Trophoblast cell (in vitro differentiated cells and primary cell): ENCODE results near the gene CFAP298.

ENCODE experiments used
- DNase-seq, 2 donors: peaks; one replicate each; pipeline ENCODE4 v3.0.0-alpha.2; 2016
- H2AFZ ChIP-seq: 2 replicates; pipeline ENCODE4 v1.6.1; 2013; ENCODE audit warnings: low read length, moderate library complexity, mild to moderate bottlenecking; ENCODE audit not compliant: insufficient read depth, poor library complexity
- H2AK5ac ChIP-seq: 2 replicates; pipeline ENCODE4 v1.6.1; 2013; ENCODE audit warnings: mild to moderate bottlenecking, low read length
- H2BK120ac ChIP-seq: 2 replicates; pipeline ENCODE4 v1.6.1; 2013; ENCODE audit warnings: low read length, mild to moderate bottlenecking, moderate library complexity; ENCODE audit not compliant: insufficient read depth, poor library complexity
- H2BK12ac ChIP-seq: 2 replicates; pipeline ENCODE4 v1.6.1; 2013; ENCODE audit warnings: mild to moderate bottlenecking, low read length, moderate library complexity
- H2BK5ac ChIP-seq: 2 replicates; pipeline ENCODE4 v1.6.1; 2013; ENCODE audit warnings: low read length, low read depth, moderate library complexity, mild to moderate bottlenecking; ENCODE audit not compliant: poor library complexity
- H3K14ac ChIP-seq: 2 replicates; pipeline ENCODE4 v1.6.1; 2013; ENCODE audit warnings: mild to moderate bottlenecking, low read length
- H3K18ac ChIP-seq: 2 replicates; pipeline ENCODE4 v1.6.1; 2013; ENCODE audit warnings: mild to moderate bottlenecking, low read length
- H3K23ac ChIP-seq: 2 replicates; pipeline ENCODE4 v1.6.1; 2013; ENCODE audit warnings: low read length
- H3K27ac ChIP-seq: 2 replicates; pipeline ENCODE4 v1.5.1; 2013; ENCODE audit warnings: low read depth, mild to moderate bottlenecking, inconsistent platforms, low read length, moderate library complexity
- H3K27me3 ChIP-seq: 2 replicates; pipeline ENCODE4 v1.6.1; 2013; ENCODE audit warnings: inconsistent platforms, mild to moderate bottlenecking, low read length, moderate library complexity; ENCODE audit not compliant: insufficient read depth
- H3K36me3 ChIP-seq, 2 experiments: 1 replicate in 1 of 2; 2 replicates in 1 of 2; pipeline ENCODE4 v1.6.1; 2013; ENCODE audit warnings: low read length in 2 of 2, mild to moderate bottlenecking in 2 of 2, moderate library complexity in 1 of 2; ENCODE audit not compliant: insufficient read depth in 2 of 2, control insufficient read depth in 1 of 2
- H3K4ac ChIP-seq: 2 replicates; pipeline ENCODE4 v1.6.1; 2013; ENCODE audit warnings: low read depth, mild to moderate bottlenecking, low read length, moderate library complexity
- H3K4me1 ChIP-seq, 2 experiments: 1 replicate in 1 of 2; 2 replicates in 1 of 2; pipeline ENCODE4 v1.6.1; 2013; ENCODE audit warnings: low read length in 2 of 2, mild to moderate bottlenecking in 2 of 2, moderate library complexity in 1 of 2; ENCODE audit not compliant: insufficient read depth in 2 of 2, control insufficient read depth in 1 of 2
- H3K4me2 ChIP-seq: 2 replicates; pipeline ENCODE4 v1.6.1; 2013; ENCODE audit warnings: inconsistent platforms, mild to moderate bottlenecking, low read length, moderate library complexity
- H3K4me3 ChIP-seq: 2 replicates; pipeline ENCODE4 v1.5.1; 2013; ENCODE audit warnings: mild to moderate bottlenecking, low read depth, low read length, inconsistent platforms
- H3K79me1 ChIP-seq: one replicate; pipeline ENCODE4 v1.6.1; 2013; ENCODE audit warnings: low read length
- H3K79me2 ChIP-seq: 2 replicates; pipeline ENCODE4 v1.6.1; 2013; ENCODE audit warnings: low read length, mild to moderate bottlenecking; ENCODE audit not compliant: control insufficient read depth, insufficient read depth, poor library complexity
- H3K9ac ChIP-seq: 2 replicates; pipeline ENCODE4 v1.6.1; 2013; ENCODE audit warnings: mild to moderate bottlenecking, low read length
- H3K9me3 ChIP-seq: 2 replicates; pipeline ENCODE4 v1.6.1; 2013; ENCODE audit warnings: low read depth, mild to moderate bottlenecking, control low read depth, inconsistent platforms, low read length; ENCODE audit not compliant: insufficient read depth
- H4K12ac ChIP-seq: 2 replicates; pipeline ENCODE4 v1.6.1; 2013; ENCODE audit warnings: low read depth, mild to moderate bottlenecking, low read length, moderate library complexity
- H4K8ac ChIP-seq: 2 replicates; pipeline ENCODE4 v1.6.1; 2013; ENCODE audit warnings: low read depth, mild to moderate bottlenecking, low read length, moderate library complexity
- H4K91ac ChIP-seq: one replicate; pipeline ENCODE4 v1.6.1; 2013; ENCODE audit warnings: low read depth, mild to moderate bottlenecking, low read length, moderate library complexity
- WGBS: extraction: QIAGEN DNeasy Blood & Tissue Kit; methylation state at CpG from one replicate; pipeline ENCODE4 v1.1.7; 2013; ENCODE audit warnings: missing lambda C conversion rate; ENCODE audit not compliant: insufficient read length, insufficient coverage; ENCODE audit errors: extremely low coverage; 5-methylcytosine and 5-hydroxymethylcytosine counted together

Gene CFAP298

DNA sequence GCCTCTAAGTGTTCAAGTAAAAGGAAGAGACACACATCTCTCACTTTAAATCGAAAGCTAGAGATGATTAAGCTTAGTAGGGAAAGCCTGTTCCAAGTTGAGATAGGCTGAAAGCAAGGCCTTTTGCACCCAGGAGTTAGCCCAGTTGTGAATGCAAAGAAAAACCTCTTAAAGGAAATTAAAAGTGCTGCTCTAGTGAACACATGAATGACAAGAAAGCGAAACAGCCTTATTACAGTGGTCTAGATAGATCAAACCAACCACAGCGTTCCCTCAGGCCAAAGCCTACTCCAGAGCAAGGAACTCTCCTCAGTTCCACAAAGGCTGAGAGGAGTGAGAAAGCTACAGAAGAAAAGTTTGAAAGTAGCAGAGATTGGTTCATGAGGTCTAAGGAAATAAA is 41.7 kb downstream of the CFAP298 start:
- no peak overlapping the region for H2BK5ac ChIP-seq
- no peaks in the 10 kb centered on the region for H3K9me3 ChIP-seq
- H3K27ac ChIP-seq, result no peak overlapping the region
- H3K14ac ChIP-seq, result no peak overlapping the region
- no peak overlapping the region for H2AFZ ChIP-seq
- H3K4me3 ChIP-seq, result no peak overlapping the region
- no peak overlapping the region for H2AK5ac ChIP-seq
- no peak overlapping the region for H4K12ac ChIP-seq
- no peak overlapping the region for H2BK120ac ChIP-seq
- H2BK12ac ChIP-seq, result no peak overlapping the region
- peaks cover 2% of the 10 kb centered on the region for H3K79me1 ChIP-seq
- no peak overlapping the region for H4K8ac ChIP-seq
- DNase-seq, result no peak
- no peak overlapping the region for H3K9ac ChIP-seq
- H3K4ac ChIP-seq, result no peak overlapping the region
- H3K27me3 ChIP-seq, result no peaks in the 10 kb centered on the region
- H3K23ac ChIP-seq, result no peak overlapping the region
- no peak overlapping the region for H4K91ac ChIP-seq
- H3K4me1 ChIP-seq, result peaks cover 7 to 10% of the 10 kb centered on the region in 2 experiments
- no CpG with 5 or more reads among the region's 3 CpGs for WGBS
- H3K36me3 ChIP-seq, result no peaks in the 10 kb centered on the region
- H3K4me2 ChIP-seq, result no peak overlapping the region
- H3K79me2 ChIP-seq, result no peaks in the 10 kb centered on the region
- H3K18ac ChIP-seq, result no peak overlapping the region

GRCh38 chr21:32569261-32570230 is 42.6 kb downstream of the CFAP298 start:
- no peaks in the 10 kb centered on the region for H3K9me3 ChIP-seq
- no CpG with 5 or more reads among the region's 61 CpGs for WGBS
- H3K27ac ChIP-seq, result peak overlapping the region; percentile 24
- peak; percentile 76 to 86 for DNase-seq
- H2AFZ ChIP-seq, result peak overlapping the region; percentile 57
- H3K18ac ChIP-seq, result no peak overlapping the region
- H2BK12ac ChIP-seq, result no peak overlapping the region
- H3K4me2 ChIP-seq, result peak overlapping the region; percentile 99
- no peak overlapping the region for H4K12ac ChIP-seq
- no peak overlapping the region for H2AK5ac ChIP-seq
- peaks cover 7 to 10% of the 10 kb centered on the region in 2 experiments for H3K4me1 ChIP-seq
- peak overlapping the region; percentile 26 for H3K9ac ChIP-seq
- H4K91ac ChIP-seq, result peak overlapping the region; percentile 20
- H3K4me3 ChIP-seq, result peak overlapping the region; percentile 65
- H3K79me1 ChIP-seq, result peaks cover 2% of the 10 kb centered on the region
- peak overlapping the region; percentile 59 for H4K8ac ChIP-seq
- H3K14ac ChIP-seq, result peak overlapping the region; percentile 13
- no peaks in the 10 kb centered on the region for H3K79me2 ChIP-seq
- no peaks in the 10 kb centered on the region for H3K36me3 ChIP-seq
- no peaks in the 10 kb centered on the region for H3K27me3 ChIP-seq
- H2BK5ac ChIP-seq, result no peak overlapping the region
- no peak overlapping the region for H2BK120ac ChIP-seq
- no peak overlapping the region for H3K4ac ChIP-seq
- H3K23ac ChIP-seq, result no peak overlapping the region

- no peak for DNase-seq
- no CpG with 5 or more reads among the region's 8 CpGs for WGBS
- no peak overlapping the region for H2BK120ac ChIP-seq
Measured at GRCh38 chr21:32567626-32568025, 44.6 kb downstream of the CFAP298 start.

DNA sequence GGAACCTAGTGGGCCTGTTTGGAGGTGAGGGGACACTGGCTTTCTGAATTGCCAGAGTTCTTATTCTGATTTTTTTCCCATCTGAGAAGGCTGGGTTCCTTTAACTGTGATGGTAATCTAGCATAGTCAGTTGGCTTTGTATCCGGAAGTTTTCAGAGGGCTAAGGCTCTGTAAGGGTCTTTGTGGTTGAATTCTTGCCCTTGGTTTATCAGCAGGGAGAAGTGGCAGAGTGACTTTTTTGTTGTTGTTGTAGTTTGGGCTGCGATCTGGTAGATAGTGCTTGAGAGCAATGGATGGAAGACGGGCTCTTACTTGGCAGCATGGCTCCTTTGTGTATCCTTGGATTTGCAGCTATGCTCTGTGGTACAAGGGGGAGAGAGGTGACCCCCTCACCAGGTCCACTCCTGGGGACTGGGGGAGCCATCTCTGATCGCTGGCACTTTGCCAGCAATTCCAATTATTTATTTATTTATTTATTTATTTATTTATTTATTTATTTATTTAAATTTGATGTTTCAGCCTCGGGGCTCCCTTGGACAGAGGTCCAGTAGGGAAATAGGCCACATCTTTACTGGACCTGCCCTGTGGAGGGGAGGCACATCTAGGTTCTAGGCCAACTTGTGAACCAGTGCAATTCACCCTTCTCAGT is 45.3 kb downstream of the CFAP298 start:
- Histone ChIP-seq H2BK12ac (no peak overlapping the region), H2AK5ac (no peak overlapping the region), H3K36me3 (no peaks in the 10 kb centered on the region), H3K4me3 (no peak overlapping the region), H2AFZ (no peak overlapping the region), H3K79me1 (peaks cover 2% of the 10 kb centered on the region), H2BK120ac (no peak overlapping the region), H3K79me2 (no peaks in the 10 kb centered on the region), H3K14ac (no peak overlapping the region), H3K18ac (no peak overlapping the region), H3K4me1 (peaks cover 0 to 3% of the 10 kb centered on the region in 2 experiments), H3K9me3 (no peaks in the 10 kb centered on the region), H3K9ac (no peak overlapping the region), H4K12ac (no peak overlapping the region), H3K23ac (no peak overlapping the region), H3K4me2 (no peak overlapping the region), H4K8ac (no peak overlapping the region), H4K91ac (no peak overlapping the region), H3K4ac (no peak overlapping the region), H2BK5ac (no peak overlapping the region), H3K27me3 (no peaks in the 10 kb centered on the region), H3K27ac (no peak overlapping the region)
- WGBS, result no CpG with 5 or more reads among the region's 5 CpGs
- no peak for DNase-seq

More at GRCh38 chr21:32567626-32568025, 44.6 kb downstream of the CFAP298 start:
- Histone ChIP-seq H3K23ac (no peak overlapping the region), H3K14ac (no peak overlapping the region), H3K18ac (no peak overlapping the region), H2AK5ac (no peak overlapping the region), H3K36me3 (no peaks in the 10 kb centered on the region), H3K27me3 (no peaks in the 10 kb centered on the region), H4K12ac (no peak overlapping the region), H3K4me3 (no peak overlapping the region), H3K79me1 (peaks cover 2% of the 10 kb centered on the region), H3K27ac (no peak overlapping the region), H3K9ac (no peak overlapping the region), H3K9me3 (no peaks in the 10 kb centered on the region), H4K91ac (no peak overlapping the region), H4K8ac (no peak overlapping the region), H3K4me2 (no peak overlapping the region), H3K4me1 (peaks cover 3 to 5% of the 10 kb centered on the region in 2 experiments), H2BK12ac (no peak overlapping the region), H2BK5ac (no peak overlapping the region), H2AFZ (no peak overlapping the region), H3K4ac (no peak overlapping the region), H3K79me2 (no peaks in the 10 kb centered on the region)
